NCI-H1694 treated with DMSO at 0.1 percent for 48 hours (cell line): Measurements from ENCODE around the gene ZNF74.

Source experiments
- DNase-seq: peaks from one replicate; lab custom pipeline; 2025; lab: John Stamatoyannopoulos, UW

ZNF74 gene

DNA sequence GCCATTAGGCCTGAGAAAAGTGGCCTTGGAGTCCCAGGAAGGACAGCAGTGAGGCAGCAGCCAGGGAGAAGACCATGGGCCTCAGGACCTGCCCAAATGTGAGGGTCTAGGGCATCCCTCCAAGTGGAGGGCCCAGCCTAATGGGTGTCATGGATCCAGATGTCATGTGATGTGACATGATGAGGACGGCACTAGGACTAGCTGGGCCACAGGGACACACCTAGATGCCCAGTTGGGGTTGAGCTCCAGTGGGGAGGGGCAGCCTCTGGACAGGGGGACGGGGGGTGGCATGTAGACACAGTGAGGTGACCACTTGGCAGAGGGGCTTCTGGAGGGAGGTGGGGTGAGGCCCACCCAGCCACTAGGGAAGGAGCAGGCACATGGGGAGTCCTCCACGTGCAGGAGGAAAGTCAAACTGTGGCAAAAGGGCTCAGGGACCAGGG lies 38.3 kb downstream of the ZNF74 start:
- DNase-seq, result no peak

DNA sequence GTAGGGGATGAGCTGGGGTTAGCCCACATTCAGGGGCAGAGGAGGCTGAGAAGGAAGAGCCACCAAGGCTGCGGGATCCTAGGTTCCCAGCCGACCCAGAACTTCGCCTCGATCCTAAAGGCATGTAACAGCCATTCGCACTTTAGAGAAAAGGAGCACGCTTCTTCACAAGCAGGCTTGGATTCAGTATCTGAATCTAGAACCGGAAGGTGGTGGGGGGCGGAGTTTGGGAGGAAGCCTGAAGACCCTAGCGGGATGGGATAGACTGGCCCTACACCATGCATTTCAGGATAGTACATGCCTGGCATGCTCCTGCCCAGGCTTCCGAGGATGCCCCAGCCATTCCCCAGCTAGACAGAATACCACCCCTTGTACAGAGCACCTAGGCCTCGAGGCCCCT lies 39.2 kb downstream of the ZNF74 start:
- no peak for DNase-seq

DNA sequence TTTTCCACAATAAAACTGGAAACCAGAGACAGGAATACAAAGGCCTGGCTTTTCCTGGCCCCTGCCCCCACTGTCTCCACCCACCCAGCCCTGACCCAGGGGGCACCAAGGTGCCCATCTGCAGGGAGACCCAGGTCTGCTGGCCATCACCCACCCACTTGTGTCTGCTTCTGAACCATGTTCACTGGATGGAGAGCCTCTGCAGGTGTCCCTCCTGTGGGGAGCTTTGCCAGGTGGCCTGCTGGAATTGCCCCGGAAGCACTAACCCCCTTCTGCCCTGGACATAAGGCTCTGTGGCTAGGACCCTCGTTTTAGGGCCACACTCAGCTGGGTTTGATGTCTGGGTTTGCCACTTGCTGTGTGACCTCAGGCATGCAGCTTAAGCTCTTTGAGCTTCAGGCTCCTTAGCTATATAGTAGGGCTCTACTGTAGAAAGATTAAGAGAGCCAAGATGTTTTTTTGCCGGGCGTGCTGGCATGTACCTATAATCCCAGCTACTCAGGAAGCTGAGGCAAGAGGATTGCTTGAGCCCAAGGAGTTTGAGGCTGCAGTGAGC lies 39.8 kb downstream of the ZNF74 start:
- no peak for DNase-seq

DNA sequence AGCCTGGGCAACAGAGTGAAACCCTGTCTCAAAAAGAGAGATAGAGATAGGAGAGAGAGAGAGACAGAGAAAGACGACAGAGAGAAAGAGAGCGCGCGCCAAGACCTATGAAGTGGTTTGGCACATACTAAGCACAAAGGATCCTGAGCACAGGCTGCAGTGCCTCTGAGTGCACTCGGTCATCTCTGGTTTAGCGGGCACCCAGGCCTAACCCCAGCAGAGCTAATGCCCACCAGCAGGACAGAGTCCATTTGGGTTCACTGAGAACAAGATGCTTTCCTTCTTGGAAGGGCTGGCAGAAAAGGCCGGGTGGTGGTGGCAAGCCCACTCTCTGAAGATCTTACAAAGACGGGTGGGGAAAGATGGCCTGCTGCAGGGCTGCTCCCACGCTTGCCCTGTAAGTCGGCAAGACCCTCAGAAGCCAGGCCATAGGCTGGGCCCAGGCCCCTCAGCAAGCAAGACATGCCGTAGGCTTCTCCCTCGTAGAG lies 40.4 kb downstream of the ZNF74 start:
- no peak for DNase-seq

DNA sequence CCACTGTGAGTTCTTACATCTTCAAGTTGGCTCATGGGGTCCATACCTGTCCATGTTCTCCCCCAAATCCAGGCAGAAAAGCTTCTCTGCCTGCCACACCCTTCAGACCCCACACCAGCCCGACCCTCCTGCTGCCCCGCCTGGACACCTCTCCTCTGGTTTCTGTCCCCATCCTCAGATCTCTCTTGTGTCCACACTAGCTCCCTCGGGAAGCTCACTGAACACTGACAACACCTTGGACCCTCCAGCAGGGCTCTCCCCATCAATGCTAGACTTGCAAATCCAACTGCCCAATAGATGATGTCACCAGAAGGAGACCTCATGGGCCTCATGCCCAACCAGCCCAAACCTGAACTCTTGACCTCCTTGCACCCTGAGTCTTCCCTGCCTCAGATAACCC lies 40.8 kb downstream of the ZNF74 start:
- DNase-seq, result no peak

DNA sequence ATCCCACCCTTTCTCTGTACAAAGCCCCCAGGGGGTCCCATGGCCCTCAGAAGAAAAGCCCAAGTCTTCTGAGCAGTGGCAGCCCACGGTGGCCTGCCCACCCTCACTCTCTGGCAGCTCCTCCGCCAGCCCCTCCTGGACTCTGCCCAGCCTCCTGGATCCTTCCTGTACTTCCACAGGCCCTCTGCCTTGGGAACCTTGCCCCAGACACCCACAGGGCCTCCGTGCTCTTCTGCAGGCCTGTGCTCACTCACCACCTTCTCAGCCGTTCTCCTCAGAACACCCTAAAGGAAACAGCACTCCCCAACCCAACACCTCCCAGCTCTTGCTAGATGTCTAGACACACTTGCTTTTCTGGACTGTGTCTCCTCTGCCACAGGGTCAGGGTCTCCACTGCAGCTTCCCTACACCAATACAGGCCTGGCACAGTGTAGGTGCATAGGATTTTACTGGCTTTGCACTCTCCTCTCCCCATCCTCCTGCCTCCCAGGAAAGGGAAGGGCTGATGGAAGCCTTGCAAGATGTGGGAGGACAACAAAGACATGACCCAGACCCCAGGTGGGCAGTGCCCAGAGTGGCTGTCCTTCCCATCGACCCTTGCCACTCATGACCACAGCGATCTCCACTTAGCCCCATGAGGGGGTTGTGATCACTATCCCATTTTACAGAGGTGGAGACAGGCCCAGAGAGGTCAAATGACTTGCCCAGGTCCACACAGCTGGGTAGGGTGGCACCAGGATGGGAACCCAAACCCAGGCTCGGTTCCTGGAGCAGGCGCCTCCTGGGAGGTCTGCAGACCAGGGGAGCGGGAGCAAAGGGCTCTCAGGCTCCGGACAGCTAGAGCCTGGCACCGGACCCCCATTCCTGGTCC lies 41.7 kb downstream of the ZNF74 start:
- DNase-seq, result no peak

DNA sequence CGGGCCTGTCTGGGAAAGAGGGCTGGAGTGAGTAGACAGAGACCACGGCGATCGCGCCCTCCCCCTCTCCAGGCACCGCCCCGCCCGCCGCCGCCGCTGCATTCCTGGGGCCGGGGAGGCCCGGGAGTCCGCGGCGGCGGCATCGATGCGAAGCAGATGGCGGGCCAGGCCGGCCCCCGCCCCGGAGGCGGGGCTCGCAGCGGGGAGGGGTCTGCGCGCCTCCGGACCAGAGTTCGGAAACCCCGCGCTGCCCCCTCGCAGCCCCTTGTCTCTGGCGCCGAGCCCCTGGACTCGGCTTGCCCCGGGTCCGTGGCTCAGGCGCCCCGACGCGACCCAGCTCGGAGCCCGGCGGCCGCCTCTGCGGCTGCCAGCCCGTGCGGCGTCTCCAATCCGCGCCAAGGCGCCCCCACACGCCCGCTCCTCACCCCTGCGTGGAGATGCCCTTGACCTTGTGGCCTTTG lies 42.4 kb downstream of the ZNF74 start:
- DNase-seq, result no peak

DNA sequence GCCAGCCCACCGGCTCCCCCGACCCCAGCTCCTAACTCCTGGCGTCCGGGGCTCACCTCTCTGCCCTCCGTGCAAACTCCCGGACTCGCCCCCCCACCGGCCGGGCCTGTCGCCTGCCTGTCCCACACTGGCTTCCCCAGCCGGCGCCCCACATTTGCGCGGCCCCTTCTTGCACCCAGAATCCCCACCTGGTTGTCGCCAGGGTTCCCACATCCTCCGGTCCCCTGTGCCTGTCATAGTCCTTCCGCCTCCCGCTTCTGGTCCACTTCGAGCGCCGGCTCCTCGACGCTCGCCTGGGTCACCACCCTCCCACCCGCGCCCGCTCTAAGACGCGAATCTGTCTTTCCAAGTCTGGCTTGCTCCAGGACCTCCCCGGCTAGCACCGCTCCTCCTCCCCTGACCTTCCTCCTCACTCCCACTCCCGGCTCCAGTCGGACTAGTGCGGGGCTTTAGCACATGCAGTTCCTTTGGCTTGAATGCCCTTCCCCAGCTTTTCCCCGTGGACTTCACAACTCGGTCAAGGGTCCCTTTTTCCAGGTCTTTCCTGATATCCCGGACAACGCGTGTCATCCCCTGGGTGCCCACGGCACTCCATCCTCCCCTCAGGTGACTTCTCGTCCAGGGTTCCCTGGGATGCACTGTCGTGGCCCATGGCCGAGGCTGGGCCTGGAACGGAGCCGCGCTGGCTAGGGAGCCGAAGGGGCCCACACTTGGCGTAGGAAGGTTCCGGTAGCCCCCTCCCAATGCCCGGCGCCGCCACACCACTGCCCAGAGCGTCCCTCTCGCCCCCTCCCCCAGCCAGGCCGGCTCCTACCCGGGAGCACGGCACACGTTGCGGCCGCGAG lies 43.0 kb downstream of the ZNF74 start:
- DNase-seq, result no peak

DNA sequence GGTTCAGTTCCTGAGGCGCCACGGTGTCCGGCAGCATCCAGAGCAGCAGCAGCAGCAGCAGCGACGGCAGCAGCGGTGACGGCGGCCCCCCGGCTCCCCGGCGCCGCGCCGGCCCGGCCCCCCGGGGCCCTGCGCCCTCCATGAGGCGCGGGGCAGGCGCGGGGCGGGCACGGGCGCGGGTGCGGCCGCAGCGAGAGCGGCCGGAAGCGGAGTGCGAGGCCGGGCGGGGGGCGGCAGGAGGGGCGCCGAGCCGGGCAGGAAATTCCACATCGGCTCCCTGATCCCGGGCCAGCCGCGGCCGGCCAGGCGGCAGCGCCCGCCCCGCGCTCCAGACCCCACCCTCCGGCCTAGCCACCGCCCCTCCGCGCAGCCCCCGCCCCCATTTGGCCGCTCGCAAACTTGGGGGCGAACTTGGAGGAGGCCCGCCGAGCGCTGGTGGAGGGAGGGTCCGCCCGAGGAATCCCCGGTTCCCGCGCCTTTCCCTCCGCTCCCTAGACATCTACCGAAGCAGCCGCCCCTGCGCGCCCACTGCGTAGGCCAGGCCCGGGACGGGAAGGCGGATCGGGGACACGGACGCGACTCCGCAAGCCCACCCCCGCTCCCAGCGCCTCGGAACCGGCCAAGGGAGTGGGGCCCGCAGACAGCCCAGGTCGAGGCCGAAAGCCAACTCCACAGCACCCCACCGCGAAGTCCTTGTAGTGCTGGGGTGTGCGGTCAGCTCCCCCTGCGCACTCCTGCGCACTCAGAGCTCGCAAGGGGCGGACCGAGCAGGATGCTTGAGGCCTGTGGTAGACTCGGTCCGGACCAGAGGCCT lies 43.9 kb downstream of the ZNF74 start, which contains the start of gene SCARF2:
SCARF2 (minus strand) TSS at position 213 of the 814 bp plus-strand sequence; CDS start at position 142, 71 bp downstream.
- no peak for DNase-seq

DNA sequence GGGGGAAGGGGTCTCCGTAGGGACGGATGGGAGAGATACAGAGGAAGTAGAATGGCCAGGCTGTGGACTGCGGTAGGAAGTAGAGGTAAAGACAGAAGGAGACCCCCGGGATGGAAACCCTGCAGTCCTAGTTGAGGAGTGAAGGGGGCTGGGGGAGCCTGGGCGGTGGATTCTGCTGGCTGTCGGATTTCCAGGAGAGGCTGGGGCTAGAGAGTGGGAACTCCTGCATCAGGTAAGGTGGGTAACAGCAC lies 44.4 kb downstream of the ZNF74 start:
- DNase-seq, result no peak

DNA sequence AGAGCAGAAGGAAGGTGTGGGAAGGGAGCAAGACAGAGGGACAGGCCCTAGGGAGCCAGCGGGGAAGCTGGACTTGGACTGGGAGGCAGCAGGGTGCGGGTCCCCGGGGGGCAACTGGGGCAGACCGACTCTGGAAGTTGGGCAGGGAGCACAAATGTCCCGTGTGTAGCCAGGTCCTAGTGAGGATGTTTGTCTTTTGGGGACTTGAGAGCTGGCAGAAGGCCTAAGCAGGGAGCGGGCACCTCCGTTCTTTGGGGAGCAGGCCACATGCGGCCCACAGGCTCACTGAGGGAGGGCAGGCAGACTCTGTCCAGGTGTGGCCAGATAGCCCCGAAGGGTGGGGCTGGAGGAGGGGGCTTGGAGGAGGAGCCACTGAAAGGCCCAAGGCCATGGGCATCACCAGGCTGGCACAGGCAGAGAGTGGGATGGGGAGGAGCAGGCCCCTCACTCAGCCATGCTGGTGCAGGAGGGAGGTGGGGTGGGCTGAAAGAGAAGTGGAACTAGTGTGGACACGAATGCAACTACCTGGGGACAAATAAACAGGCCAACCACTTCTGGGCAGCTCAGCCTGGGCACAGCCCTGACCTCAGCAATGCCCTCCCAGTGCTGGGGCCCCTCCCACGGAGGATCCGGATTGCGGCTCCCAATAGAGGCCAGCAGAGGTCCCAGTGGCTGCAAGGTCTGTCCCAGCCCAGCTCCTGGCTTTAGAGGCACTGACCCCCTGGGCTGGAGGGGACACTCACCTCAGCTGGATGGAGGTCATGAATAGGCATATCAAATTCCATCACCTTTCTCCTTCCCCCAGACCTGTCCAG lies 44.9 kb downstream of the ZNF74 start:
- no peak for DNase-seq

DNA sequence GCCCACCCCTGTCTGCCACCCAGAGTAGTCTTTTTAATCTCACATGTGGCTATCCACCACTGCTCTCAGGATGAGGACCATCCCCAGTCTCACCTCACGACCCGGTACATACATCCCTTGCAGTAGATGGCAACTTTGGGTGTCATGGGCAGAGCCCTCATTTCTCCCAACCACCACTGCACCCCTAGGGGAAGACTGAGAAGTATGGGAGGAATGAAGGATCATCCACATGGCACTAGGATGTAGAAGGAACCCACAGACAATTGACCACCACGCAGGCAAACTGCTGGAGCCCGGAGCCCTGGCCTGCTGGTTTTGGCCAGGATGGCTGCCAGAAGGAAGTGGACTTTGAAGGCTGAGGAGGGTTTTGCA lies 45.6 kb downstream of the ZNF74 start:
- DNase-seq, result no peak

DNA sequence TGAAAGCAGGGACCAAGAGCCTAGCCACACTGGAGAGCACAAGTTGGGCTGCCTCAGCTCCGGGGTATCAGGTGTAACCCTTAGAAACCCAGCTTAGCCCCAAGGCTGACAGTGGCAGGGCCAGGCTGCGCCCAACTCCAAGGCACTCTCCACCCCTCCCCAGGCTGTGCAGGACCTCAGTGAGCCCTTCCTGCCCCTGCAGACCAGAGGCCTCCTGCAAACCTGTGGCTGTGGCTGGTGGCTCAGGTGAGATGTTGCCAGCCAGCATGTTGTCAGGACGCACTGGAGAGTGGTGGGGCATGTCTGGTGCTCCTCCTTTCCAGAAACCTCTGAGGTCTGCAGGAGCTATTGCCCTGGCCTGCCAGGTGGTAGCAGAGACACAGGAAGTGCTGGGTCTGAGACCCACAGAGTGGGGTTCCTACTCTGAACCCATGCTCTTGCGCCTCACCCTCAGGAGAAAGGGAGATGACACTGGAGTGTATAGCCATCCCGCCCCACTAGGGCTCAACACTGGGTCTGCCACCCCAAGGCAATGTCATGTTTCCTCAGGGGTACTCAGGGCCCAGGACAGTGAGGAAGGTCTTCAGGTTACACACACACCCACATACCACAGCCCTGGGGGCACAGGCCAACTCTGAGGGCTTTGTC lies 46.1 kb downstream of the ZNF74 start:
- DNase-seq, result no peak

DNA sequence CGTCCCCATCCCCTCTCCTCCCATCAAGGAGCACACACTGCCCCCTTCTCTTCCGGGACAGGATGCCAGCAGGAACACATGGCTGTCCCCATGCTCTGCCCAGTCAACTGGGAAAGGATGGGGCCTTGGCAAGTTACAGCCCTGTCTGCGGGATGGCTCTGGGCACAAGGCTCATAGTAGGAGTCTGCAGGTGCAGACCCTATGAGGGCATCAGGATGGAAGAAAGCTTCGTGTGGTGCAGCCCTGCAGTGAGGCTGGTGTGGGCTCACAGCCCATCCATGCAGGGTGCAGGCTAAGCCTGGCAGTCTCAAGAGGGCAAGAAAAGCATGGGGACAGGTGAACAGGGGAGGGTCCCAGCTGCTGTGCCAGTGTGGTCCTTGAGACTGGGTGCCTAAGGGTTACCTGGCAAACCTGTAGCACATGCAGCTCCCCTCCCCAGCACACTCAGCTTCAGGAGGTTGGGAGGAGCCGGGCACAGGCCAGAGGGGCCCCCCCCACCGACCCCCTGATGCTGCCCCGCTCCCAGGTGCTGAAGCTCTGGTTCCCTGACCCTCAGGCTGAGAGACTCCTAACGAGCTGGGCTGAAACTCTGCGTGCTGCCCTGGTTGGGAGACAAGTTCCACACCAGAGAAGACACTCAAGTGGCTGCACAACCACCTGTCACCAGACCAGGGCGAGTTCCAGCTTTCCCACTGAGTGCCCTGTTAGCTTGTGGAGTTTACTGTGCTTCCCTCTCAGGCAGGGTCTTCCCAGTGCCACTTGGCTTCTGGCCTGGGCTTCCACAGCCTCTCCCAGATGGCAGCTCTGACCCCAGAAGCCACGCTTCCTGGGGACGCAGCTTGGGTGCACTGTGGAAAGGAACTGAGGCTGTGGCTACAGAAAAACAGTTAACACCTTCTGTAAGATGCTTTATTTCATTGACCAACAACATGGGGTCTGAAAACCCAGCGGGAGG lies 47.0 kb downstream of the ZNF74 start:
- no peak for DNase-seq

DNA sequence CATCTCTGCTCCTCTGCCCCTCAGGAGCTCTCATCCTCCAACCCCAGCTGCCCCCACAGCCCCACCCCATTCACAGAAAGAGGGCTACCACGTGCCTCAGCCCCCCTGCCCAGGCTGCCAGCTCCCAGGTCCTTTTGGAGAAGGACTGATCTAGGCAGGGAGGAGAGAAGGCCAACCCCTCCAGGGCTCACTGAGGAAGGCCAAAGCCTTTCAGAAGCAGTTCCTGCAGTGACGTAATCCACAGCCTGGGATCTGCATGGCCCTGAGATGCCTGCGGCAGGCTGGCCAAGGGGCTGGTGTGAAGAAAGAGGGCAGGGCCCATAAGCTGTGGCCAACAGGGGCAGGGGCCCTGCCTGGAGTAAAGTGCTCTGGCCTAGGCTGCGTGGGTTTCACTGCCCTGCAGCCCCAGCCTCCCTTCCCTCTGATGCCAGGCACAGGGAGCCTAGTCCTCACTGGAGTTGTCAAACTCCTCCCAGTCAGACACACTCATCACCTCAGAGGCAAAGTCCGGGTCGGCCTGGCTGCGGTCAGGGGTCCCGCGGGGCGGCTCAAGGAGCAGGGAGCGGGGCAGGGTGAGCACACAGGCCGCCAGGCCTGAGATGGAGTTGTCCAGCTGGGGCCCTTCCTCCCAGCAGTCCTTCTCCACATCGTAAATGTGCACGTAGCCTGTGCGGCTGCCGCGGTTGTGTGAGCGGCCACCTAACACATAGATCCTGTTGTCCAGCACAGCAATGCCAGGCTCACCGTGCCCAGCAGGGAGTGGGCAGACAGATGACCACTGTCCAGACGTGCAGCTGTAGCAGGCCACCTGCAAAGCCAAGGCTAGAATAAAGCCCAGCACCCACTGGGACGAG lies 47.9 kb downstream of the ZNF74 start:
- DNase-seq, result no peak

DNA sequence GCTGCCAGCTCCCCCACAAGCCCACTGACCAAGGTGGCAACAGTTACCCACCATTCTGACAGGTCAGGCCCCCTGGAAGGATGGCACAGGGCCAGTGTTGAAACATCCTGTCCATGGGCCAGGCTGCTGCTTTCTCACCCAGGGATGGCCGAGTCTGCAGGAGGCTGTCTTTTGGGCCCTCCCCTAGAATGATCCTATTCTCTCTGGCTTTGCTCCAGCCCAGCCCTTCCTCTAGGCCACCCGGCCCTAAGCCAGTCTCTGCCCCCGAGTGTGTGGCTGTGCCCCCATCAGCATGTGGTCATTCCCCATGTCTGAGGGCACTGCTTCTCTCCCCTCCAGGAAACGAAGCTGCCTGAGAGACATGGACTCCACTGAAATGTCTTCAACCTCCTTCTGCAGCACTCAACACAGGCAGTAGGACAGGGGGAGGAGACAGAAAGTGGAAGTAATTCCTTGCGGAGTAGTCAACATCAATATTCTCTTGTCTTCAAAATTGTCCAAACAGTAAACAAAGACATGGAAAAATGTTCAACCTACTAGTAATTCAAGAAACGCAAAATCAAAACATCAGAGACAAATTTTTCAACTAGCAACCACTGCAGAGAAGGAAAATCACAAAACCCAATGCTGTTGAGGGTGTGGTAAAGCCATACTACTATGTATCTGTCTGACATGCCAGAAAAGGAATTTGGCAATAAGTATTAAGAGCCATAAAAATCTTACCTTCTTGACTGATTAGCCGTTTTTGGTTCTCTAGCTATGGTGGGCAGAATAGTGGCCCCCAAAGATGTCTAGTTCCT lies 48.7 kb downstream of the ZNF74 start:
- no peak for DNase-seq

DNA sequence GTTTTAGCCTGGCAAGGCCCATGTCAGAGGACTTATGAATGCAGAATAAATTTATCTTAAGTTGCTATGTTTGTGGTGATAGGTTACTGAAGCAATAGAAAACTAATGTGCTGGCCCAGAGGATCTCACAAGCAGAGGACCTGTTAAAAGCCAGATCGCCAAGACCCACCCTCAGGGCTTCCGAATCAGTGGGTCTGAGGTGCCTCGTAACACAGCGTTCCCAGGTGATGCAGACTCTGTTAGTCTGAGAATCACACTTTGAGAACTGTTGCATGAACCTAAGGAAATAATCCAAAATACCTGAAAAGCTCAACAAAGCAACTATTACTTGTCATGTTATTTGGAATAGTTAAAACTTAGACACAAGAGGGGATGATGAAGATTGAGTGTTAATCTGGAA lies 50.4 kb downstream of the ZNF74 start:
- DNase-seq, result no peak
